Measurements from ENCODE around the gene FBXL17.
"Not testable (repeated sequence)": the region's sequence is repeated elsewhere in the genome, so short reads cannot be mapped to it uniquely, and the experiment has no call there.

FBXL17 gene

DNA sequence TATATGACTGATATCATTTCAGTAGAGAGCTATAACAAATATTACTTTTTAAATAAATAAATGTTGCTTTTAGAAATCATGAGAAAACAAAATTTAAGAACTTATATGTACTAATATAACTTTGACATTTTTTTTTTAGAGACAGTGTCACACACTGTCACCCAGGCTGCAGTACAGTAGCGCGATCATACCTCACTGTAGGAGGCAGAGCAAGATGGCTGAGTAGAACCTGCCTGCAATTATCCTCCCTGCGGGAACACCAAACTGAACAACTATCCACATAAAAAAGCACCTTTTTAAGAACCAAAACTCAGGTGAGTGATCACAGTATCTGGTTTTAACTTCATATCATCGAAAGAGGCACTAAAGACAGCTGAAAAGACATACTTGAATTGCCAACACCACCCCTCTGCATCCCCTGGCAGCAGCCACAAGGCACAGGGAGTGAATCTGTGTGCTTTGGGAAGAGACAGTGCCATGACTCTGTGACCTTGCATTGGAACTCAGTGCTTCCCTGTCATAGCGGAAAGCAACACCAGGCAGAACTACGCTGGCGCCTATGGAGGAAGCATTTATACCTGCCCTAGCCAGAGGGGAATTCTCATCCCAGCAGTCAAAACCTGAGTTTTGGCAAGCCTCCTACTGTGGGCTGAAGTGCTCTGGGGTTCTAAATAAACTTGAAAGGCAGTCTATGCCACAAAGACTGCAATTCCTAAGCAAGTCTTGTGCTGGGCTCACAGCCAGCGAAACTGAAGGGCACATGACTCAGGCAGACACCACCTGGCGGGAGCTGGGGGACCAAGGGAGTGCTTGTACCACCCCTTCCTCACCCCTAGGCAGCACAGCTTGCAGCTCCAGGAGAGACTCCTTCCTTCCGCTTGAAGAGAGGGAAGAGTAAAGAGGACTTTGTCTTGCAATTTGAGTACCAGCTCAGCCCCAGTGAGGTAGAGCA is 142.7 kb downstream of the FBXL17 start:
- DNase-seq = peak; percentile 28

GRCh38 chr5:108238461-108238860 is 143.4 kb downstream of the FBXL17 start:
- DNase-seq = no peak

GRCh38 chr5:108233617-108234155 is 148.2 kb downstream of the FBXL17 start:
- no peak for DNase-seq

DNA sequence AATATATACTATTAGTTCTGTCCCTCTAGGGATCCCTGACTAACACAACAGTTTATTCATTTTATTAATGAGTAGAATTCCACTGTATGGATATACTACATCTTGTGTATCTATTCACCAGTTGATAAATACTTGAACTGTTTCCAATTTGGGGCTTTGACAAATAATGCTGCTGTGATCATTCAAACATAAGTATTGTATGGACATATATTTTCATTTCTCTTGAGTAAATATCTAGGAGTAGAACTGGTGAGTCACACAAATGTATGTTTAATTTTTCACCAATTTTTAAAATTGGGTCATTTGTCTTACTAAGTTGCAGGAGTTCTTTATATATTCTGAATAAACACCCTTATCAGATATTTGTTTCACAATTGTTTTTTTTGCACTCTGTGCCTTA is 149.1 kb downstream of the FBXL17 start:
- DNase-seq = no peak

DNA sequence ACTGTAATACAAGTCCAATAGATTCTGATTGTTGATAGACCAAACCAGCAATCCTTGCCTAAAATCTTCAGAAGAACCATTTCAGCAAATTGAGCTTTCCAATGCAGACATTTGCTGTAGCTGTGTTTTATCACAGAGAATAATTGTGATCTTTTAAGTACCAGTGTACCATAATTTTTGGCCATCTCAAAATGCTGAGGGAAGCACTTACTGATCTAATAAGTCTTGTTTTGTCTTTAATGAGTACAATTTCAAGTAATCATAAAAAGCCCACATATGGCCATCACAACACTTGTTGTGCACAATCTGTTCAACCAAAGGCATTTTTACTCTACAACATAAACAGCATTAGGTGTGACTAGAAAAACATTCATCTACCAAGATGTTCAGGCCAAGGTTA is 159.9 kb downstream of the FBXL17 start:
- DNase-seq = no peak

DNA sequence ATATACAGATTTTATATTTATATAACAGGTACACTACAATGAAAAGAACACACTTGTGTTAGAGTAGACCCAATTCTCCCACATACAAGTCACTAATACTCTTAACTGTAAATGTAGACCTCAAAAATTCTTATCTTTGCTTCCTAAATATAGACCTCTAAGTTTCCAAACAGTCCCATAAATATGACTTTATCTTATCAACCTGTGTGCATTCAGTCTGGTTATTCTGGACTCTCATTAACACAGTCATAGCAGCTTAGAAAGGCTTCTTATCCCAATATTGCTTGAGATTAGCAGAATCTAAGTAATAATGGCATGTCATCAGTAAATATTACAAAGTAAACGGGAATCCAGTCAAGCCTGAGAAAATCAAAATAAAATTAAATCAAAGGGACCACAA is 161.1 kb downstream of the FBXL17 start:
- DNase-seq = no peak

DNA sequence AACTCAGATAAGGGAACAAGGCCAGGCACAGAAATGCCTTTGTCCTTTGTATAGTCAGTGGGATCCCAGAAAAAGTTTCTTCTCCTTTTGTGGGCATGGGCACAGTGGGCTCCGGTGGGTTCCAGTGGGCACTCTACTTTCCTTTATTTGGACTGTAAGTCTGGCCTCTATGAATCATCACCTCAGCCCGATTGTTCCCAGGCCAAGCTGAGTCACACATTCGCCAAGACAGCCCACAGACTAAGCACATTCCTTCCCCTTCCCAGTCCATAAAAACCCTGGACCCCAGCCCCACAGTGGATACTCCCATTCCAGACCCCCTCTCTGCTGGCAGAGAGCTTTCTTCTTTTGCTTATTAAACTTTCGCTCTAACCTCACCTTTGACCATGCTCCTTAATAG is 165.0 kb downstream of the FBXL17 start:
- no peak for DNase-seq

- DNase-seq = no peak
Observed at GRCh38 chr5:108214857-108215256, 167.0 kb downstream of the FBXL17 start.

GRCh38 chr5:108212775-108213346 is 169.0 kb downstream of the FBXL17 start:
- DNase-seq = no peak

- DNase-seq = no peak
Observed at GRCh38 chr5:108206707-108207106, 175.2 kb downstream of the FBXL17 start.

GRCh38 chr5:108201721-108202120 is 180.2 kb downstream of the FBXL17 start:
- no peak for DNase-seq

GRCh38 chr5:108196276-108196675 is 185.6 kb downstream of the FBXL17 start:
- no peak for DNase-seq

DNA sequence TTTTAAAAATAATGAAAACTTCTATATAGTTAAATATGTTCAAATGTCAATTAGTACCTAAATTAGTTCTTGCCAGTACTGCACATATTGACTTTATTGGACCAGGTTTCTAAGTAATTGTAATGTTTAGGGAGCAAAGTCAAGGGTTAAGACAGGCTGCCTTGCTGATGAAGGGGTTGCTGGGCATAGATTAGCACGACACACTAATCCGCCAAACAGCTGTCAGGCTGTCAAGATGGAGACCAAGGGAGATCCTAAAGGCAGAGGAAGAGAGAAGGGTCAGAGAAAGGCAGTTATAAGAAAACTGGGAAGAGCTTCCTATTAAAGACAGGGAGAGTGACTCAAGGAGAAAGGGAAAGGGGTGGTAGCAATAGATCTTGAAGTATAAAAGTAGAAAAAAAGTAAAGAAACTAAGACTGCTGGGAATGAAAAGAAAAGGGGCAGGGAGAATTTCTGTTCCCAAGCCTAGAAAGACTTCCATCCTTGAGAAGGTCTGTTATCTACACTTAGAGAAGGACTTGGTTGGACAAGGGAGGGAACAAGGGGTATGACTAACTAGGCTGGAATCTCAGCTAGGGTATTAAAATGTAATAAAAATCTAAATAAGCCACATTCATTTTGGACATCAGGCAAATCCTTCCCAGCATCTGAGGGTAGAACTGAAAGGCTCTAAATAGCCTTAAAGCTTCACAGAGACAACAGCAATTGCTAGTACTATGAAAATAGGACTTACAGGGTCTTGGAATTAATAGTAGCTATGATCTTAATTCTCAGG is 188.7 kb downstream of the FBXL17 start:
- no peak for DNase-seq

DNA sequence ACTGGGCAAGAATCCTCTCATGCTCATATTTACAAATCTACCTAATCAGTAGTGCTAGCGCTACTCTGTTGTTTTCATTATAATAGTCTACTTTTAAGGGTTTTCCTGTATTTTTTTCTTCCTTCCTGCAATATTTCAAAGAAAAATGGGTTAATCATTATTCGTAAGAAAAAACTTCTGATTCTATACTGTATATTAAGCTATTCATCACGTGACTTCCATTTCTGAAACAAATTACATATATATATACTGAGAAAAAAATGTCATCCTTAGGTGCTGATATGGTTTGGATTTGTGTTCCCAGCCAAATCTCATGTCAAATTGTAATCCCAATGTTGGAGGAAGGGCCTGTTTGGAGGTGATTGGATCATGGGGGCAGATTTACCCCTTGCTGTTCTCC is 197.0 kb downstream of the FBXL17 start:
- no peak for DNase-seq

- DNase-seq = no peak
Observed at GRCh38 chr5:108181975-108182374, 199.9 kb downstream of the FBXL17 start.

GRCh38 chr5:108174286-108174685 is 207.6 kb downstream of the FBXL17 start:
- DNase-seq = no peak

GRCh38 chr5:108171759-108172158 is 210.1 kb downstream of the FBXL17 start:
- DNase-seq = no peak

- DNase-seq = no peak
Observed at GRCh38 chr5:108168915-108169314, 213.0 kb downstream of the FBXL17 start.

GRCh38 chr5:108167174-108167573 is 214.7 kb downstream of the FBXL17 start:
- DNase-seq = no peak

DNA sequence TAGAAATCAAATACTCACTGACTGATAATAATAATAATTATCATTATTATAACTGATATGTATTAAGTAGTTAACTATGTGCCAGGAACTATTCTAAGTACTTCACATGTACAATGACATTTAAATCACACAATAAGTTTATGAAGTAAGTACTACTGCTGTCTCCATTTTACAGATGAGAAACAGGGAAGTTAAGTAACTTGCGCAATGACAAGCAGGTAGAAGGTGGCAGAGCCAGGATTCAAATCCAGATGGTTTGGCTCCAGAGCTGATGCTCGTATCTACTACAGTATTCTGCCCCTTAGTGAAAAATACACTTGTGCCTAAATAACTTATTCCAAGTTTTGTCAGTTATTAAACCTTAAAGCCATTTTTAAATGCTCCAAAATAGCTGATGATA is 217.3 kb downstream of the FBXL17 start:
- DNase-seq = no peak

DNA sequence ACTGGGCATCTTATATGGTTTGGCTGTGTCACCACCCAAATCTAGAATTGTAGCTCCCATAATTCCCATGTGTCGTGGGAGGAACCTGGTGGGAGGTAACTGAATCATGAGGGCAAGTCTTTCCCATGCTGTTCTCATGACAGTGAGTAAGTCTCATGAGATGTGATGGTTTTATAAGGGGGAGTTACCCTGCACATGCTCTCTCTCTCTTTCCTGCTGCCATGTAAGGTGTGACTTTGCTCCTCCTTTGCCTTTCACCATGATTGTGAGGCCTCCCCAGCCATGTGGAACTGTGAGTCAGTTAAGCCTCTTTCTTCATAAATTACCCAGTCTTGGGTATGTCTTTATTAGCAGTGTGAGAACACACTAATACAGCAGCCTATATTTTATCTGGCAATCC is 229.0 kb downstream of the FBXL17 start:
- not testable (repeated sequence) for DNase-seq

GRCh38 chr5:108149369-108149768 is 232.5 kb downstream of the FBXL17 start:
- DNase-seq = no peak

DNA sequence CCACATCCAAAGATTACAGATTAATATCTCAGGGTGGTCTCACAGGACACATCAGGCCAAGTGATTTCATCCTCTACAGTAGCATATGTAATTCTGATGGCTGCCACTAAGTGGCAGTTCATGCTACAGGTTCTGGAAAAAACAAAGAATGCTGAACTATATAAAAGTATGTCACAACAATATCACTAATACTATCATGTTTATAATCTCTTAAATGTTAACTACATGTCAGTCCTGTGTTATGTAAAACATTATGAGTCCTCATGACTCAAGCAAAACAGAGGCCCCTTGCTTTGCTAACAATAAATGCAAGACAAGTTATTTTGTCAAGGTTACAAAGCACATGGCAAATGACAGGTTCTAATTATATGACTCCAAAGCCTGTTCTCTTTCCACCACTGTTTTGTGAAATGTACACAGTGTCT is 233.2 kb downstream of the FBXL17 start:
- DNase-seq = no peak

All from NCI-H2171 (cell line).